Osteocyte (in vitro differentiated cells): Measurements from ENCODE around the gene CFAP73. TPM values are rescaled to one million over a fixed set of nuclear protein-coding genes. Genes with fewer than 3 reads are reported as not detected.

ENCODE experiments used
- DNase-seq: peaks from one replicate; pipeline ENCODE4 v3.0.0; 2021; ENCODE audit warnings: mixed read lengths; ENCODE audit not compliant: unreplicated experiment; ENCODE audit errors: extremely low spot score
- H3K27ac Mint-ChIP-seq: one replicate; pipeline ENCODE4 v1.8.0; 2021; ENCODE audit warnings: mild to moderate bottlenecking, mixed read lengths; ENCODE audit not compliant: unreplicated experiment
- H3K27me3 Mint-ChIP-seq: one replicate; pipeline ENCODE4 v1.8.0; 2021; ENCODE audit warnings: mixed read lengths; ENCODE audit not compliant: unreplicated experiment
- H3K36me3 Mint-ChIP-seq: one replicate; pipeline ENCODE4 v1.8.0; 2021; ENCODE audit warnings: mixed read lengths; ENCODE audit not compliant: unreplicated experiment
- H3K4me1 Mint-ChIP-seq: one replicate; pipeline ENCODE4 v1.8.0; 2021; ENCODE audit warnings: mixed read lengths; ENCODE audit not compliant: unreplicated experiment
- H3K4me3 Mint-ChIP-seq: one replicate; pipeline ENCODE4 v1.8.0; 2021; ENCODE audit warnings: mild to moderate bottlenecking, moderate library complexity, mixed read lengths; ENCODE audit not compliant: unreplicated experiment
- H3K9me3 Mint-ChIP-seq: one replicate; pipeline ENCODE4 v1.8.0; 2021; ENCODE audit warnings: mixed read lengths; ENCODE audit not compliant: unreplicated experiment
- total RNA-seq: library from RNA; stranded (reverse); gene quantifications from 2 replicates; pipeline ENCODE4 v1.2.1, GENCODE V29; 2021
- TF ChIP-seq, protein P1 (sequence below): fragments of 200-600 bp; sonication (generic); IDR thresholded peaks from 2 replicates; pipeline ENCODE4 v1.5.0; 2021; ENCODE audit warnings: antibody characterized with exemption, mild to moderate bottlenecking, moderate library complexity

Gene CFAP73
- total RNA-seq, 1 donor from 2014 or later = not detected

DNA sequence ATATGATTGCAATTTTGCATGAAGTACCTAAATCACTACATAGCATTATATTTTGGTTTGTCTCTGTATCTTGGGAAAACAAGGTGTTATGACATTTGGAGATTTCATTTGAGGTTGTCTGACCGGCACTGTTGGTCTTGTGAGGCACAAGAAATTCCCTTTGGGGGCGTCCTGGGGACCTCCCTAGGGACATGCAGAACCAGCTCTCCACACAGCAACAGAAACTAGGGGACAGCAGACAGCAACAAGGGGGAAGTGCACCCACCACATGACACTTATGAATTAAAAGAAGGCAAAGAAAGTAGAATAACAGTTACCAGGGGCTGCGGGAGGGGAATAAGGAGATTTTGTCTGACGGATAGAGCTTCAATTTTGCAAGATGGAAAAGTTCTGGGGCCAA lies 21.4 kb downstream of the CFAP73 start:
- no peak overlapping the region for H3K4me3 Mint-ChIP-seq
- H3K9me3 Mint-ChIP-seq = no peaks in the 10 kb centered on the region
- DNase-seq = no peak
- H3K4me1 Mint-ChIP-seq = no peaks in the 10 kb centered on the region
- TF ChIP-seq, protein P1, sequence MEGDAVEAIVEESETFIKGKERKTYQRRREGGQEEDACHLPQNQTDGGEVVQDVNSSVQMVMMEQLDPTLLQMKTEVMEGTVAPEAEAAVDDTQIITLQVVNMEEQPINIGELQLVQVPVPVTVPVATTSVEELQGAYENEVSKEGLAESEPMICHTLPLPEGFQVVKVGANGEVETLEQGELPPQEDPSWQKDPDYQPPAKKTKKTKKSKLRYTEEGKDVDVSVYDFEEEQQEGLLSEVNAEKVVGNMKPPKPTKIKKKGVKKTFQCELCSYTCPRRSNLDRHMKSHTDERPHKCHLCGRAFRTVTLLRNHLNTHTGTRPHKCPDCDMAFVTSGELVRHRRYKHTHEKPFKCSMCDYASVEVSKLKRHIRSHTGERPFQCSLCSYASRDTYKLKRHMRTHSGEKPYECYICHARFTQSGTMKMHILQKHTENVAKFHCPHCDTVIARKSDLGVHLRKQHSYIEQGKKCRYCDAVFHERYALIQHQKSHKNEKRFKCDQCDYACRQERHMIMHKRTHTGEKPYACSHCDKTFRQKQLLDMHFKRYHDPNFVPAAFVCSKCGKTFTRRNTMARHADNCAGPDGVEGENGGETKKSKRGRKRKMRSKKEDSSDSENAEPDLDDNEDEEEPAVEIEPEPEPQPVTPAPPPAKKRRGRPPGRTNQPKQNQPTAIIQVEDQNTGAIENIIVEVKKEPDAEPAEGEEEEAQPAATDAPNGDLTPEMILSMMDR = no peak
- peaks cover 45% of the 10 kb centered on the region for H3K36me3 Mint-ChIP-seq
- no peak overlapping the region for H3K27ac Mint-ChIP-seq
- H3K27me3 Mint-ChIP-seq = no peaks in the 10 kb centered on the region

DNA sequence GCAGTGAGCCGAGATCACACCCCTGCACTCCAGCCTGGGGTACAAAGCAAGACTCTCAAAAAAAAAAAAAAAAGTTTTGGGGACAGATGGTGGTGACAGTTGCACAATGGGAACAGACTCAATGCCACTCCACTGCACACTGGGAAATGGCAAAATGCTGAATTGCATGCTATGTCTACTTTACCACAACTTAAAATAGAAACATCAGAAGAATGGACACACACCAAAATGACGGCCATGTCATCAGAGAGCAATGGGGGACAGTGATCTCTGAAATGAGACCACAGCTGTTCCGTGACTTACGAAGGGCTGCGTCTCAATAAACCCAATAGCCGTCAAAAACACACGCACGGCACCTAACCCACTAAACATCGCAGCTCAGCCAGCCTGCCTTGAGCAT lies 22.0 kb downstream of the CFAP73 start:
- H3K9me3 Mint-ChIP-seq = no peaks in the 10 kb centered on the region
- H3K4me1 Mint-ChIP-seq = no peaks in the 10 kb centered on the region
- TF ChIP-seq, protein P1 = no peak
- H3K36me3 Mint-ChIP-seq = peaks cover 44% of the 10 kb centered on the region
- H3K4me3 Mint-ChIP-seq = no peak overlapping the region
- no peak for DNase-seq
- no peaks in the 10 kb centered on the region for H3K27me3 Mint-ChIP-seq
- no peak overlapping the region for H3K27ac Mint-ChIP-seq

DNA sequence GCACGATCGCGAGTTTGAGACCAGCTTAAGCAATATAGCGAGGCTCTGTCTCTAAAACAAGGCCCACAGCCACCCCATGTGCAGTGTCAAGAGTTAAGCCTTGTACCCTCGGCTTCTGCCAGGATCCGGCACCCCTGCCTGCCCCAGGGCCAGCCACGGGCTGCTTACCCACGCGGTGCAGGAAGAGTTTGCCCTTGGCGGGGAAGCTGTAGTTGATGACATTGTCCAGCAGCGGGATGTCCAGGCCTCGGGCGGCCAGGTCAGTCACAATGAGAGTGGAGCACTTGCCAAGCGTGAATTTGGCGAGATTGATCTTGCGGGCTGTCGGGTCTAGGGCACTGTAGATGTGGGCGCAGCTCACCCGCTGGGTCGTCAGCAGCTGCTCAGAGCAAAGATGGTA lies 22.7 kb downstream of the CFAP73 start:
- Mint-ChIP-seq H3K4me3 (no peak overlapping the region), H3K27me3 (no peaks in the 10 kb centered on the region), H3K4me1 (no peaks in the 10 kb centered on the region), H3K9me3 (no peaks in the 10 kb centered on the region), H3K36me3 (peaks cover 48% of the 10 kb centered on the region), H3K27ac (no peak overlapping the region)
- DNase-seq = no peak
- TF ChIP-seq, protein P1 = no peak

DNA sequence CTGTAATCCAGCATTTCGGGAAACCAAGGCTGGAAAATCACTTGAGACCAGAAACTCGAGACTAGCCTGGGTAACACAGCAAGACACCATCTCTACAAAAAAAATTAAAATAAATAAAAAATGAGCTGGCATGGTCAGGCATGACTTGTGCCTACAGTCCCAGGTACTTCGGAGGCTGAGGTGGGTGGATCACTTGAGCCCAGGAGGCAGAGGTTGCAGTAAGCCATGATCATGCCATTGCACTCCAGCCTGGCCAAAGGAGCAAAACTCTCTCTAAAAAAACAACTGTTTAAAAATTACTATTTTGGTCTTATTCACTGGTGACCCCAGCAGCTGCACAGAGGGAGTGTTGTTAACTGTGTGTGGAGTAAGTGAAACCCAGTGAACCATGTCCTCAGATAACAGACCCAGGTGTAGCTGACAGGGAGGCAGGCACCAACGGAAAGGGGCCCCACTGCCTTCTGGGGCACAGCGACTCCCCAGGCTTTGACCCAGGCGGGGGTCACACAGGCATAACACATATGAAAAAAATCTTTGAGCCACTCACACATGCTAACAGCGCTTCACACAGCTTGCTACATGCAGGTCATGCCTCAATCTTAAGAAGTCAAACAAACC lies 23.7 kb downstream of the CFAP73 start:
- Mint-ChIP-seq H3K9me3 (no peaks in the 10 kb centered on the region), H3K27me3 (no peaks in the 10 kb centered on the region), H3K4me1 (no peaks in the 10 kb centered on the region), H3K36me3 (peaks cover 58% of the 10 kb centered on the region), H3K4me3 (no peak overlapping the region), H3K27ac (no peak overlapping the region)
- DNase-seq = no peak
- TF ChIP-seq, protein P1 = no peak

DNA sequence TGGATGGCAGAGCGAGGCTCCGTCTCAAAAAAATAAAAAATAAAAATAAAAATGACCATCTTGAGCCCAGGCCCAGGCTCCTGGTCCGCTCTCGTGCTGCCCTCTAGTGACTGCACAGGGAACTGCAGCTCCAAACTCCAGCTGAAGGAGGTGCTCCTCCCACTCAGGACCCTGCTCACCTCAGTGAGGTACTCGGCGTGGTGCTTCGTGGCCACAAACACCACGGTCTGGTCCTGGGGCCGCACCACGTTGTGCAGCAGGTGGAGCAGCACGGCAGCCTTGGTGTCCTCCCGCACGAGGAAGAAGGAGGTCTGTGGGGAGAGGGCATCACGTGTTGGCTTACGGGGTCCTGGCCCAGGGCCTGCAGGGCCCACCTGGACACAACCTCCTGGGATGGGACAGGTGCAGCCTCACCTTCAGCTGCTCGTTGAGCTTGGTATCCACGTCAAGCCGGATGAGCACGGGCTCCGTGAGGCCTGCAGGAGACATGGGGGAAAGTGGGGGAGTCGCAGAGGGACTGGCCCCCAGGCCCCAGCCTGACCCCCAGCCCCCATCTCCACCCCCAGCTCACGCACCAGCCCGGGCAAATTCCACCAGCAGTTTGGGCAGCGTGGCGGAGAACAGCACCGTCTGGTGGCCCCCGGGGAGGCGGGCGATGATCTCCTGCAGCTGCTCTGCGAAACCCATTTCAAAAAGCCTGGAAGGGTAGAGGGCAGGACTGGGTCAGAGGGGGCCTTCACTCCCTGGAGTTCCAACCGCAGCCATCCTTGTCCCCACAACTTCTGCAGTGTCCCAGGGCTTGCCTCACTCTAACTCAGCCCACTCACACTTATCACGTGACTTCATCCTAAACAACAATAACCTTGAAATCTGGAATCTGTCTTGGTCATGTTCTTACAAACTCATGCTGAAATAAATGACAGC lies 25.2 kb downstream of the CFAP73 start:
- Mint-ChIP-seq H3K27me3 (no peaks in the 10 kb centered on the region), H3K4me1 (no peaks in the 10 kb centered on the region), H3K27ac (no peak overlapping the region), H3K36me3 (peaks cover 67% of the 10 kb centered on the region), H3K4me3 (no peak overlapping the region), H3K9me3 (no peaks in the 10 kb centered on the region)
- TF ChIP-seq, protein P1 = peak; percentile 99
- peak; percentile 93 for DNase-seq
